H9 (cell line): ENCODE results near the gene SEMA6A. TPM values are rescaled to one million over a fixed set of nuclear protein-coding genes. Genes with fewer than 3 reads are reported as not detected.

Source experiments
- DNase-seq: peaks from one replicate; pipeline ENCODE4 v3.0.0-alpha.2; 2017
- H2AFZ ChIP-seq: one replicate; pipeline ENCODE4 v1.6.1; 2013; ENCODE audit warnings: mild to moderate bottlenecking, low read length, control low read depth, moderate library complexity
- H2AK5ac ChIP-seq: 2 replicates; pipeline ENCODE4 v1.6.1; 2013; ENCODE audit warnings: low read length, control low read depth, mixed read lengths; ENCODE audit not compliant: insufficient read length
- H2BK120ac ChIP-seq: one replicate; pipeline ENCODE4 v1.6.1; 2013; ENCODE audit warnings: low read depth, mild to moderate bottlenecking, low read length, control low read depth, inconsistent platforms; ENCODE audit not compliant: poor library complexity, severe bottlenecking
- H2BK12ac ChIP-seq: 2 replicates; pipeline ENCODE4 v1.6.1; 2013; ENCODE audit warnings: low read length, control low read depth, mixed read lengths, low read depth; ENCODE audit not compliant: insufficient read length
- H2BK15ac ChIP-seq: 2 replicates; pipeline ENCODE4 v1.6.1; 2013; ENCODE audit warnings: low read depth, low read length, control low read depth
- H2BK20ac ChIP-seq: one replicate; pipeline ENCODE4 v1.6.1; 2013; ENCODE audit warnings: low read depth, mild to moderate bottlenecking, low read length, control low read depth, inconsistent platforms; ENCODE audit not compliant: poor library complexity, severe bottlenecking
- H2BK5ac ChIP-seq: 2 replicates; pipeline ENCODE4 v1.6.1; 2013; ENCODE audit warnings: low read length, control low read depth, mixed read lengths; ENCODE audit not compliant: insufficient read length
- H3K14ac ChIP-seq: 2 replicates; pipeline ENCODE4 v1.6.1; 2013; ENCODE audit warnings: low read length, control low read depth; ENCODE audit not compliant: insufficient read depth
- H3K18ac ChIP-seq: 2 replicates; pipeline ENCODE4 v1.6.1; 2013; ENCODE audit warnings: low read depth, mild to moderate bottlenecking, mixed read lengths, low read length, control low read depth; ENCODE audit not compliant: insufficient read length
- H3K23ac ChIP-seq: 2 replicates; pipeline ENCODE4 v1.6.1; 2013; ENCODE audit warnings: low read length, control low read depth, mixed read lengths, low read depth; ENCODE audit not compliant: insufficient read length
- H3K23me2 ChIP-seq: 2 replicates; pipeline ENCODE4 v1.6.1; 2013; ENCODE audit warnings: low read depth, mild to moderate bottlenecking, mixed read lengths, low read length, control low read depth; ENCODE audit not compliant: insufficient read length, poor library complexity, severe bottlenecking
- H3K27ac ChIP-seq: 2 replicates; pipeline ENCODE4 v1.5.1; 2013; ENCODE audit warnings: low read length, control low read depth, mixed read lengths, low read depth; ENCODE audit not compliant: insufficient read length
- H3K27me3 ChIP-seq: 2 replicates; pipeline ENCODE4 v1.6.1; 2013; ENCODE audit warnings: low read length, control low read depth, inconsistent platforms; ENCODE audit not compliant: insufficient read depth
- H3K4ac ChIP-seq: 2 replicates; pipeline ENCODE4 v1.6.1; 2013; ENCODE audit warnings: low read depth, mild to moderate bottlenecking, control low read depth, inconsistent platforms, low read length, moderate library complexity
- H3K4me1 ChIP-seq: 2 replicates; pipeline ENCODE4 v1.6.1; 2013; ENCODE audit warnings: low read length, control low read depth, inconsistent platforms; ENCODE audit not compliant: insufficient read depth
- H3K4me2 ChIP-seq: 2 replicates; pipeline ENCODE4 v1.6.1; 2013; ENCODE audit warnings: low read length, control low read depth, mixed read lengths; ENCODE audit not compliant: insufficient read length, insufficient read depth
- H3K56ac ChIP-seq: 2 replicates; pipeline ENCODE4 v1.6.1; 2013; ENCODE audit warnings: low read depth, mild to moderate bottlenecking, mixed read lengths, low read length, control low read depth; ENCODE audit not compliant: insufficient read length
- H3K79me1 ChIP-seq: 2 replicates; pipeline ENCODE4 v1.6.1; 2013; ENCODE audit warnings: low read depth, mild to moderate bottlenecking, moderate library complexity, low read length, control low read depth, inconsistent platforms; ENCODE audit not compliant: insufficient read depth, poor library complexity, severe bottlenecking
- H3K79me2 ChIP-seq: 2 replicates; pipeline ENCODE4 v1.6.1; 2013; ENCODE audit warnings: low read length, control low read depth, inconsistent platforms; ENCODE audit not compliant: insufficient read depth
- H3K9ac ChIP-seq: 2 replicates; pipeline ENCODE4 v1.6.1; 2013; ENCODE audit warnings: low read length, control low read depth, mixed read lengths; ENCODE audit not compliant: insufficient read length; ENCODE audit errors: extremely low read depth
- H3K9me3 ChIP-seq: one replicate; pipeline ENCODE4 v1.6.1; 2013; ENCODE audit warnings: low read depth, low read length, inconsistent platforms; ENCODE audit not compliant: control insufficient read depth
- H3T11ph ChIP-seq: one replicate; pipeline ENCODE4 v1.6.1; 2013; ENCODE audit warnings: mild to moderate bottlenecking, low read length, control low read depth, inconsistent platforms
- H4K20me1 ChIP-seq: one replicate; pipeline ENCODE4 v1.6.1; 2013; ENCODE audit not compliant: control insufficient read depth, insufficient read length, insufficient read depth
- H4K5ac ChIP-seq: 2 replicates; pipeline ENCODE4 v1.6.1; 2013; ENCODE audit warnings: low read depth, mild to moderate bottlenecking, mixed read lengths, low read length, control low read depth; ENCODE audit not compliant: insufficient read length
- H4K8ac ChIP-seq: replicated peaks from 2 replicates; pipeline ENCODE4 v1.6.1; 2013; ENCODE audit warnings: low read length, control low read depth, mixed read lengths, low read depth; ENCODE audit not compliant: insufficient read length
- H4K91ac ChIP-seq: 2 replicates; pipeline ENCODE4 v1.6.1; 2013; ENCODE audit warnings: low read depth, mild to moderate bottlenecking, moderate library complexity, mixed read lengths, low read length, control low read depth; ENCODE audit not compliant: insufficient read length
- H3K27ac Mint-ChIP-seq, 3 experiments: 2 replicates in 2 of 3; 3 replicates in 1 of 3; pipeline ENCODE4 v1.8.0; 2020 to 2021; ENCODE audit warnings: mixed read lengths in 3 of 3, mild to moderate bottlenecking in 1 of 3, moderate library complexity in 1 of 3
- H3K27me3 Mint-ChIP-seq: 2 replicates; pipeline ENCODE4 v1.8.0; 2021; ENCODE audit warnings: low read depth, mild to moderate bottlenecking, moderate library complexity, mixed read lengths
- H3K36me3 Mint-ChIP-seq, 3 experiments: 2 replicates in 2 of 3; 3 replicates in 1 of 3; pipeline ENCODE4 v1.8.0; 2020 to 2021; ENCODE audit warnings: low read depth in 3 of 3, mixed read lengths in 3 of 3; ENCODE audit not compliant: insufficient read depth in 1 of 3
- H3K4me1 Mint-ChIP-seq, 2 experiments: 2 replicates each; pipeline ENCODE4 v1.8.0; 2020; ENCODE audit warnings: mixed read lengths in 2 of 2
- H3K4me3 Mint-ChIP-seq, 2 experiments: 2 replicates in 1 of 2; 3 replicates in 1 of 2; pipeline ENCODE4 v1.8.0; 2020 to 2021; ENCODE audit warnings: mild to moderate bottlenecking in 2 of 2, mixed read lengths in 2 of 2, moderate library complexity in 1 of 2
- H3K9me3 Mint-ChIP-seq, 2 experiments: 2 replicates in 1 of 2; 3 replicates in 1 of 2; pipeline ENCODE4 v1.8.0; 2020; ENCODE audit warnings: mild to moderate bottlenecking in 2 of 2, mixed read lengths in 2 of 2, moderate library complexity in 1 of 2
- CTCF ChIP-seq: fragments of 200-600 bp; sonication (generic); conservative IDR thresholded peaks from 3 replicates; pipeline ENCODE4 v1.8.0; 2021; ENCODE audit warnings: antibody characterized with exemption, mild to moderate bottlenecking
- WGBS: extraction: QIAGEN DNeasy Blood & Tissue Kit; methylation state at CpG from one replicate; pipeline ENCODE4 v1.1.7; 2013; ENCODE audit warnings: missing lambda C conversion rate, low lambda C conversion rate, mixed read lengths; ENCODE audit not compliant: insufficient read length; ENCODE audit errors: extremely low coverage; 5-methylcytosine and 5-hydroxymethylcytosine counted together
- total RNA-seq: library from RNA; stranded (reverse); gene quantifications from 2 replicates; pipeline ENCODE4 v1.2.1, GENCODE V29; 2021

SEMA6A gene
- total RNA-seq, 1 experiment from 2014 or later, result 354 TPM

- Histone ChIP-seq H3K14ac (no peak overlapping the region), H2BK120ac (no peak overlapping the region), H3K9ac (no peak overlapping the region), H3K9me3 (no peaks in the 10 kb centered on the region), H3K79me2 (0 out of 2 replicates have a peak, but pooled peaks cover 2% of the 10 kb centered on the region), H4K20me1 (no peaks in the 10 kb centered on the region), H2AK5ac (no peak overlapping the region), H3K23ac (no peak overlapping the region), H2BK20ac (no peak overlapping the region), H3K4me2 (no peak overlapping the region), H3K79me1 (no peaks in the 10 kb centered on the region), H4K8ac (no peak overlapping the region), H2BK5ac (no peak overlapping the region), H3K4me1 (no peaks in the 10 kb centered on the region), H4K5ac (no peak overlapping the region), H2BK15ac (no peak overlapping the region), H4K91ac (no peak overlapping the region), H3T11ph (no peak overlapping the region), H2BK12ac (no peak overlapping the region), H3K27ac (no peak overlapping the region), H3K23me2 (no peaks in the 10 kb centered on the region), H3K4ac (no peak overlapping the region), H3K56ac (no peak overlapping the region), H2AFZ (no peak overlapping the region), H3K27me3 (no peaks in the 10 kb centered on the region), H3K18ac (no peak overlapping the region)
- no peak overlapping the region for H3K4me3 Mint-ChIP-seq
- H3K27me3 Mint-ChIP-seq, result no peaks in the 10 kb centered on the region
- peaks cover 62 to 99% (median 95%) of the 10 kb centered on the region in 3 experiments; a peak in 6 of 7 replicates for H3K36me3 Mint-ChIP-seq
- DNase-seq, result no peak
- WGBS, result no CpG with 5 or more reads among the region's 2 CpGs
- no peak overlapping the region for H3K27ac Mint-ChIP-seq
- no peak for TF ChIP-seq CTCF
- H3K9me3 Mint-ChIP-seq, result no peaks in the 10 kb centered on the region
- peaks cover 2 to 5% of the 10 kb centered on the region in 2 experiments; a peak in 3 of 4 replicates for H3K4me1 Mint-ChIP-seq
Measured at GRCh38 chr5:116468583-116468982, 106.0 kb downstream of the SEMA6A start.
